Measurements from ENCODE around the gene GSN. TPM values are rescaled to one million over a fixed set of nuclear protein-coding genes. Genes with fewer than 3 reads are reported as not detected.

The GSN gene
- polyA plus RNA-seq, 1 of the 3 experiments (the other 2 are of a cell fraction): 168 TPM

DNA sequence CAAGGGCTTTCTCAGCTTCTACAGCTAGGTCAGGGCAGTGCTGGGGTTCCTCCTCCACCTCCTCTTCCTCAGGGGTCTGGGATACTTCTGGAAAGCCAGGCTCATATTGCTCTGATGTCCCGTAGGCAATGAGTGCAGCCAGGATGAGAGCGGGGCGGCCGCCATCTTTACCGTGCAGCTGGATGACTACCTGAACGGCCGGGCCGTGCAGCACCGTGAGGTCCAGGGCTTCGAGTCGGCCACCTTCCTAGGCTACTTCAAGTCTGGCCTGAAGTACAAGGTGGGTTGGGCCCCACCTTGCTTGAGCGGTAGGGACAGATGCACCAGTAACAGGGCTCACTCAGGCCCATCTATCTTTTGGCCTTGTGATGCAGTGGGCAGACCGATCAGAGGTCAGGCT lies 34.8 kb downstream of the GSN start:
- Histone ChIP-seq H3K9me2 (no peaks in the 10 kb centered on the region), H3K9me3 (no peaks in the 10 kb centered on the region), H3K4me3 (ENCODE audit: low read depth in 2 of 2, low read length in 1 of 2) (no peak overlapping the region), H4K20me1 (ENCODE audit: insufficient read depth) (no peaks in the 10 kb centered on the region), H3K79me2 (ENCODE audit: insufficient read depth) (0 out of 2 replicates have a peak, but pooled peaks cover 3% of the 10 kb centered on the region), H3K27ac (ENCODE audit: low read depth in 2 of 2, low read length in 1 of 2) (no peak overlapping the region), H3K4me1 (ENCODE audit: control insufficient read depth in 1 of 2, insufficient read depth in 2 of 2, low read depth in 1 of 2, low read length in 1 of 2) (peaks cover 0 to 19% of the 10 kb centered on the region in 2 experiments; a peak in 2 of 4 replicates), H3K4me2 (no peak overlapping the region), H3K36me3 (replicated peaks in 1 of 2; ENCODE audit: control insufficient read depth in 1 of 2, insufficient read depth in 2 of 2, low read length in 1 of 2) (peaks cover 0 to 39% of the 10 kb centered on the region in 2 experiments), H2AFZ (ENCODE audit: low read depth) (no peak overlapping the region), H3K9ac (no peak overlapping the region), H3K27me3 (ENCODE audit: insufficient read depth) (no peaks in the 10 kb centered on the region), H3F3A (replicated peaks; ENCODE audit: insufficient read depth) (peaks cover under 1% of the 10 kb centered on the region)
- ChIA-PET CTCF (interaction anchor here (0.7 to 2.8 kb wide), 3 partner anchors 17 to 195 kb away, joined by 3 to 15 read pairs (median 9); no protein-coding TSS in a partner anchor), POLR2A (no interaction called here)
- TF ChIP-seq GATA2 (CRISPR knock-in tag; IDR thresholded peaks at IDR 0.05) (no peak), FOSL2 (IDR thresholded peaks at IDR 0.05; ENCODE audit: borderline replicate concordance, low read depth) (no peak), MXI1 (IDR thresholded peaks at IDR 0.05; ENCODE audit: low read depth, low read length) (no peak), RXRA (IDR thresholded peaks at IDR 0.05; ENCODE audit: borderline replicate concordance, low read depth) (no peak), YY1 (IDR thresholded peaks at IDR 0.05; ENCODE audit: low read depth) (no peak), TAF1 (IDR thresholded peaks at IDR 0.05; ENCODE audit: borderline replicate concordance, low read depth, low read length) (no peak), NRF1 (IDR thresholded peaks at IDR 0.05; ENCODE audit: low read depth, low read length) (no peak), ELF1 (IDR thresholded peaks at IDR 0.05) (no peak), RFX5 (IDR thresholded peaks at IDR 0.05; ENCODE audit: low read length) (no peak)
- TF ChIP-seq, protein P1, sequence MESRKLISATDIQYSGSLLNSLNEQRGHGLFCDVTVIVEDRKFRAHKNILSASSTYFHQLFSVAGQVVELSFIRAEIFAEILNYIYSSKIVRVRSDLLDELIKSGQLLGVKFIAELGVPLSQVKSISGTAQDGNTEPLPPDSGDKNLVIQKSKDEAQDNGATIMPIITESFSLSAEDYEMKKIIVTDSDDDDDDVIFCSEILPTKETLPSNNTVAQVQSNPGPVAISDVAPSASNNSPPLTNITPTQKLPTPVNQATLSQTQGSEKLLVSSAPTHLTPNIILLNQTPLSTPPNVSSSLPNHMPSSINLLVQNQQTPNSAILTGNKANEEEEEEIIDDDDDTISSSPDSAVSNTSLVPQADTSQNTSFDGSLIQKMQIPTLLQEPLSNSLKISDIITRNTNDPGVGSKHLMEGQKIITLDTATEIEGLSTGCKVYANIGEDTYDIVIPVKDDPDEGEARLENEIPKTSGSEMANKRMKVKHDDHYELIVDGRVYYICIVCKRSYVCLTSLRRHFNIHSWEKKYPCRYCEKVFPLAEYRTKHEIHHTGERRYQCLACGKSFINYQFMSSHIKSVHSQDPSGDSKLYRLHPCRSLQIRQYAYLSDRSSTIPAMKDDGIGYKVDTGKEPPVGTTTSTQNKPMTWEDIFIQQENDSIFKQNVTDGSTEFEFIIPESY (IDR thresholded peaks at IDR 0.05; ENCODE audit: borderline replicate concordance, low read depth): no peak
- TF ChIP-seq, protein P2, sequence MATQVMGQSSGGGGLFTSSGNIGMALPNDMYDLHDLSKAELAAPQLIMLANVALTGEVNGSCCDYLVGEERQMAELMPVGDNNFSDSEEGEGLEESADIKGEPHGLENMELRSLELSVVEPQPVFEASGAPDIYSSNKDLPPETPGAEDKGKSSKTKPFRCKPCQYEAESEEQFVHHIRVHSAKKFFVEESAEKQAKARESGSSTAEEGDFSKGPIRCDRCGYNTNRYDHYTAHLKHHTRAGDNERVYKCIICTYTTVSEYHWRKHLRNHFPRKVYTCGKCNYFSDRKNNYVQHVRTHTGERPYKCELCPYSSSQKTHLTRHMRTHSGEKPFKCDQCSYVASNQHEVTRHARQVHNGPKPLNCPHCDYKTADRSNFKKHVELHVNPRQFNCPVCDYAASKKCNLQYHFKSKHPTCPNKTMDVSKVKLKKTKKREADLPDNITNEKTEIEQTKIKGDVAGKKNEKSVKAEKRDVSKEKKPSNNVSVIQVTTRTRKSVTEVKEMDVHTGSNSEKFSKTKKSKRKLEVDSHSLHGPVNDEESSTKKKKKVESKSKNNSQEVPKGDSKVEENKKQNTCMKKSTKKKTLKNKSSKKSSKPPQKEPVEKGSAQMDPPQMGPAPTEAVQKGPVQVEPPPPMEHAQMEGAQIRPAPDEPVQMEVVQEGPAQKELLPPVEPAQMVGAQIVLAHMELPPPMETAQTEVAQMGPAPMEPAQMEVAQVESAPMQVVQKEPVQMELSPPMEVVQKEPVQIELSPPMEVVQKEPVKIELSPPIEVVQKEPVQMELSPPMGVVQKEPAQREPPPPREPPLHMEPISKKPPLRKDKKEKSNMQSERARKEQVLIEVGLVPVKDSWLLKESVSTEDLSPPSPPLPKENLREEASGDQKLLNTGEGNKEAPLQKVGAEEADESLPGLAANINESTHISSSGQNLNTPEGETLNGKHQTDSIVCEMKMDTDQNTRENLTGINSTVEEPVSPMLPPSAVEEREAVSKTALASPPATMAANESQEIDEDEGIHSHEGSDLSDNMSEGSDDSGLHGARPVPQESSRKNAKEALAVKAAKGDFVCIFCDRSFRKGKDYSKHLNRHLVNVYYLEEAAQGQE (IDR thresholded peaks at IDR 0.05; ENCODE audit: low read depth, low read length): no peak
- WGBS (ENCODE audit: low lambda C conversion rate): 93% methylated on average over 6 of the region's 13 CpGs
- no peak for DNase-seq
